GM04504 (cell line): ENCODE data around the gene NPIPA2.
"Not testable (repeated sequence)": the region's sequence is repeated elsewhere in the genome, so short reads cannot be mapped to it uniquely, and the experiment has no call there.

Source experiments
- DNase-seq: peaks from one replicate; pipeline ENCODE4 v3.0.0-alpha.2; 2012; ENCODE audit warnings: low read depth

The NPIPA2 gene

DNA sequence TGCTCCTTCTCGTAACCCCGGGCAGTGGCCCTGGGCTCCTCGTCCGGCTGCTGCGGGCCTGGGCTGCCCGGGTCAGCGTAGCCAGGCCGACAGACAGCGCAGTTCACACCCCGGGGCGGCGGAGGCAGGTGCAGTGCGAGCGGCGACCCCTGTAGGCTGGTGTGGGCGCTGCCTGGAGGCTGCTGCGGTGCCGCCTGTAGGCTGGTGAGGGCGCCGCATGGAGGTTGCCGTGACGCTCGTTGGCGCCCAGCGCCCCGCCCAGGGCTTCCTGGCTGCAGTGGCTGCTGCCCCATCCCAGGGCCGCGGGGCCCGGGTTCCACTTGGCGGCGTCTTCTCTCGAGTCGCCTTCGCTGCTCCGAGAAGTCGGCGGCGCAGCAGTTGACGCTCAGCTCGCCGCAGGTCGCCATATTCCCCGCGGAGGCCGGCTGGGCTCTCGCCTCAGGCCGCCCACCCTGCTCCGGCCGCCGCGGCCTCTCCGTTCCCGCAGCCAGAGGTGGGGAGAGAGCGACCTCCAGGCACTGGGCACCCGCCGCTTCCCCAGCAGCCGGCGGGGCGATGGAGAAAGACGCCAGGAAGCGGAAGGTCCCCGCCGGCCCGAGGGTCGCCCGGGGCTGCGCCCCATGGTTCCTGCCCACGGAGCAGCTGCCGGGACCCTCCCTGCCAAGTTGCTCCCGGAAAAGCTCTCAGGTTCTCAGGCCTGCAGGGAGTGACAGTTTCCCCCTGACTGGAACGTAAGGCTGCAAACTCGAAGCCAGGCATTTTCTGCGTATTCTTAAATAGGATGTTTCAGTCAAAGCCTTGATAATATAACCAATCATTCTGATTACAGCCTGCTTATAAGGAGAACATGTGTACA is at the start of gene NPIPA2:
TSS of gene NPIPA2 (plus strand) at position 261 of the 856 bp plus-strand sequence. CDS start 5,533 bp downstream, outside the sequence.
- DNase-seq, result not testable (repeated sequence)

DNA sequence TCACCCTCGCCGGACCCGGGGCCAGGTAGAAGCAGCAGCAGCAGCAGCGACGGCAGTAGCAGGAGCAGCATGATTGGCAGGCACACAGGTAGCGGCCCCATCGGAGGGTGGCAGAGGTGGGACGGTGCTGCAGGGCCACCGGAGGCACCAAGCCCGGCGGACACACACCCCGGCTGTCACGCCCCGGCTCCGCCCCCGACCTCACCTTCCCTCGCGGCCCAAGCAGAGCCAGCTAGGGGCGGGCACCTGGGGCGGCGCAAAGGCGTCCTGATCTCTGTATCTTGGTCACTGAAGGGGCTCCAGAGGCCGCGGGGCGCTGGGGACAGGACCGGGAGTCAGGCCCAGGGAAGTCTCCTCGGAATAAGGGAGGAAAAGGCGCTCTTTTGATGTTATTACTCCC is 48.2 kb upstream of the NPIPA2 start, which contains the start of gene PLA2G10:
TSS of gene PLA2G10 (minus strand) at position 180 of the 400 bp plus-strand sequence. CDS start at position 101, 79 bp downstream.
- DNase-seq, result not testable (repeated sequence)

DNA sequence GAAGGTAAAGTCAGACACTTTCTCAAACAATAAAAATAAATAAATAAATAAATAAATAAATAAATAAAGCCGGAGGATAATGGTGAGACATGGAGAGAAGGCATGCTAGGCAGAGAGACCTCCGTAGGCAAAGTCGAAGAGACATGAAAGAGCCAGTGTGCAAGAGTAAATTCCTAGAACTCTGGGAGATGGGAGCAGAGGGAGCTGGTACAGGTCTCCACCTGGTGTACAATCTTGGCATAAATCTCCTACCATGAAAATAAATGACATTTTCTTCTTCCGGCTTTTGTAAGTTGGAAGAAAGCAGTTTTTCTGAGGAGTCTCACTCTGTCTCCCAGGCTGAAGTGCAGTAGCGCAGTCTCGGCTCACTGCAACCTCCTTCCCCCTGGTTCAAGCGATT is 40.5 kb upstream of the NPIPA2 start:
- DNase-seq, result not testable (repeated sequence)

DNA sequence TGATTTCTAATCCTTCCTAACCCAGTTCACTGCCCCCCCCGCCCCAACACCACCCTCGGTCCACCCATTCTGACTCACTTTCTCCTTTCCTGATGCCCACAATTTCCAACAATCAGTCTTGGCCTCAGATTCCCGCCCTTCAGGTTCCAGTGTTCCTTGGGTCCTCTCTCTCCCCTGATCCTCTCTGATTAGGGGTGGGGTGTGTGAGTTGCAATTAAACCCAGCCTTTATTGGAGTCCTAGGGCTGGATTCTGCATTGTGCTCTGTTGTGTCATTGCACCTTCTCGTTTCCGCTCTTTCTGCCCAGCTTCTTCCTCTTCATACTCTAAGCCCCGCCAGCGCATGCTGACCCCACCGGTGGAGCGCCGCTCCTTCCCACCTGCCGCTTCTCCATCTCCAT is 39.7 kb upstream of the NPIPA2 start:
- DNase-seq, result not testable (repeated sequence)

DNA sequence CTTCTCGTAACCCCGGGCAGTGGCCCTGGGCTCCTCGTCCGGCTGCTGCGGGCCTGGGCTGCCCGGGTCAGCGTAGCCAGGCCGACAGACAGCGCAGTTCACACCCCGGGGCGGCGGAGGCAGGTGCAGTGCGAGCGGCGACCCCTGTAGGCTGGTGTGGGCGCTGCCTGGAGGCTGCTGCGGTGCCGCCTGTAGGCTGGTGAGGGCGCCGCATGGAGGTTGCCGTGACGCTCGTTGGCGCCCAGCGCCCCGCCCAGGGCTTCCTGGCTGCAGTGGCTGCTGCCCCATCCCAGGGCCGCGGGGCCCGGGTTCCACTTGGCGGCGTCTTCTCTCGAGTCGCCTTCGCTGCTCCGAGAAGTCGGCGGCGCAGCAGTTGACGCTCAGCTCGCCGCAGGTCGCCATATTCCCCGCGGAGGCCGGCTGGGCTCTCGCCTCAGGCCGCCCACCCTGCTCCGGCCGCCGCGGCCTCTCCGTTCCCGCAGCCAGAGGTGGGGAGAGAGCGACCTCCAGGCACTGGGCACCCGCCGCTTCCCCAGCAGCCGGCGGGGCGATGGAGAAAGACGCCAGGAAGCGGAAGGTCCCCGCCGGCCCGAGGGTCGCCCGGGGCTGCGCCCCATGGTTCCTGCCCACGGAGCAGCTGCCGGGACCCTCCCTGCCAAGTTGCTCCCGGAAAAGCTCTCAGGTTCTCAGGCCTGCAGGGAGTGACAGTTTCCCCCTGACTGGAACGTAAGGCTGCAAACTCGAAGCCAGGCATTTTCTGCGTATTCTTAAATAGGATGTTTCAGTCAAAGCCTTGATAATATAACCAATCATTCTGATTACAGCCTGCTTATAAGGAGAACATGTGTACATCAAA is 38.9 kb upstream of the NPIPA2 start, which contains the start of gene NPIPA3:
TSS of gene NPIPA3 (plus strand) at position 256 of the 856 bp plus-strand sequence. CDS start 5,533 bp downstream, outside the sequence.
- DNase-seq, result not testable (repeated sequence)

DNA sequence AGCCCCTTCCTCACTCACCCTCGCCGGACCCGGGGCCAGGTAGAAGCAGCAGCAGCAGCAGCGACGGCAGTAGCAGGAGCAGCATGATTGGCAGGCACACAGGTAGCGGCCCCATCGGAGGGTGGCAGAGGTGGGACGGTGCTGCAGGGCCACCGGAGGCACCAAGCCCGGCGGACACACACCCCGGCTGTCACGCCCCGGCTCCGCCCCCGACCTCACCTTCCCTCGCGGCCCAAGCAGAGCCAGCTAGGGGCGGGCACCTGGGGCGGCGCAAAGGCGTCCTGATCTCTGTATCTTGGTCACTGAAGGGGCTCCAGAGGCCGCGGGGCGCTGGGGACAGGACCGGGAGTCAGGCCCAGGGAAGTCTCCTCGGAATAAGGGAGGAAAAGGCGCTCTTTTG is 9.1 kb upstream of the NPIPA2 start:
- DNase-seq, result not testable (repeated sequence)

DNA sequence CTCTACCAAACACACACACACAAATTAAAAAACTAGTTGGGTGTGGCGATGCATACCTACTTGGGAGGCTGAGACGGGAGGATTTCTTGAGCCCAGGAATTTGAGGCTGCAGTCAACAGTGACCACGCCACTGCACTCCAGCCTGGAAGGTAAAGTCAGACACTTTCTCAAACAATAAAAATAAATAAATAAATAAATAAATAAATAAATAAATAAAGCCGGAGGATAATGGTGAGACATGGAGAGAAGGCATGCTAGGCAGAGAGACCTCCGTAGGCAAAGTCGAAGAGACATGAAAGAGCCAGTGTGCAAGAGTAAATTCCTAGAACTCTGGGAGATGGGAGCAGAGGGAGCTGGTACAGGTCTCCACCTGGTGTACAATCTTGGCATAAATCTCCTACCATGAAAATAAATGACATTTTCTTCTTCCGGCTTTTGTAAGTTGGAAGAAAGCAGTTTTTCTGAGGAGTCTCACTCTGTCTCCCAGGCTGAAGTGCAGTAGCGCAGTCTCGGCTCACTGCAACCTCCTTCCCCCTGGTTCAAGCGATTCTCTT is 1.4 kb upstream of the NPIPA2 start:
- DNase-seq, result not testable (repeated sequence)

DNA sequence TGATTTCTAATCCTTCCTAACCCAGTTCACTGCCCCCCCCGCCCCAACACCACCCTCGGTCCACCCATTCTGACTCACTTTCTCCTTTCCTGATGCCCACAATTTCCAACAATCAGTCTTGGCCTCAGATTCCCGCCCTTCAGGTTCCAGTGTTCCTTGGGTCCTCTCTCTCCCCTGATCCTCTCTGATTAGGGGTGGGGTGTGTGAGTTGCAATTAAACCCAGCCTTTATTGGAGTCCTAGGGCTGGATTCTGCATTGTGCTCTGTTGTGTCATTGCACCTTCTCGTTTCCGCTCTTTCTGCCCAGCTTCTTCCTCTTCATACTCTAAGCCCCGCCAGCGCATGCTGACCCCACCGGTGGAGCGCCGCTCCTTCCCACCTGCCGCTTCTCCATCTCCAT is 539 bp upstream of the NPIPA2 start:
- DNase-seq, result not testable (repeated sequence)

DNA sequence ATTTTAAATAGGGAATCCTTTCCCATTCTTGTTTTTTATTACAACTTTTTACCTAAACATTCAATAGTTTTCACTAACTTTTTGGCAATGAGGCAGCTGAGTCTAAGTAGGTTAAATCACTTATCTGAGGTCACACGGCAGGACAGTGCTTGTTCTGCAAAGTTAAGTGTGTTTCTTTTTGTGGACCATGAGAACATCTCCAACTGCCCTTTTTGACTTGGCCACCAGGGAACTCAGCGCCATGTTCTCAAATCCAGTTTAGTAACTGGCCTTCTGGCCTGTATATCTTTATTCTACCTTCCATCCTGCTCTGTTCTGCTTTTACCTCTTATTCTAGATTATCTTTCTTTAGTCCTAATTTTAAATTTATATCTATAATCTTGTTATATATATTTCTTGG is 31.3 kb downstream of the NPIPA2 start:
- not testable (repeated sequence) for DNase-seq

DNA sequence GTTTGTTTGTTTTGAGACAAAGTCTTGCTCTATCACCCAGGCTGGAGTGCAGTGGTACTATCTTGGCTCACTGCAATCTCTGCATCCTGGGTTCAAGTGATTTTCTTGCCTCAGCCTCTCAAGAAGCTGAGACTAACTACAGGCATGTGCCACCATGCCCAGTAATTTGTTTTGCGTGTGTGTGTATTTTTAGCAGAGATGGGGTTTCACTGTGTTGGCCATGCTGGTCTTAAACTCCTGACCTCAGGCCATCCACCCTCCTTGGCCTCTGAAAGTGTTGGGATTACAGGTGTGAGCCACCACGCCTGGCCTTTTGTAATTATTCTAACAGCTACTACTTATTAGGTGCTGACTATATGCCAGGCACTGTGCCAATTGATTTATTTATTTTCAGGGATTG is 33.3 kb downstream of the NPIPA2 start:
- DNase-seq, result not testable (repeated sequence)

DNA sequence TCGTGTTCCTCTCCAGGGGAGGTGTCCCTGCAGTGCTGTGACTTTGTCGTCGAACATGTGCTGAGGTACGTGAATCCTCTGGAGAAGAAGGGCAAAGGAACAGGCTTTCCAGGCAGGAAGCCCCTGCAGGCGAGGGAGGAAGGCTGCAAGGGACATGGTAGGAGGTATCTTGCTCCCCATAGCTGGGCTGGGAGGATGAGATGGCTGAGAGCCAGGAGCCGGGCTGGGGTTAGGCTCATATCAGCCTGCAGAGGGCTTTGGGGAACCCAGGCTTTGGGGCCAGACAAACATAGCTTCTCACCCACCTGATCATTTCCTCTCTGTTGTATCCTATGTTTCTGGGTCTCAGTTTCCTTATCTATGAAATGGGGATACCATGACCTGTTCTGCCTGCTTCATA is 34.4 kb downstream of the NPIPA2 start:
- not testable (repeated sequence) for DNase-seq

DNA sequence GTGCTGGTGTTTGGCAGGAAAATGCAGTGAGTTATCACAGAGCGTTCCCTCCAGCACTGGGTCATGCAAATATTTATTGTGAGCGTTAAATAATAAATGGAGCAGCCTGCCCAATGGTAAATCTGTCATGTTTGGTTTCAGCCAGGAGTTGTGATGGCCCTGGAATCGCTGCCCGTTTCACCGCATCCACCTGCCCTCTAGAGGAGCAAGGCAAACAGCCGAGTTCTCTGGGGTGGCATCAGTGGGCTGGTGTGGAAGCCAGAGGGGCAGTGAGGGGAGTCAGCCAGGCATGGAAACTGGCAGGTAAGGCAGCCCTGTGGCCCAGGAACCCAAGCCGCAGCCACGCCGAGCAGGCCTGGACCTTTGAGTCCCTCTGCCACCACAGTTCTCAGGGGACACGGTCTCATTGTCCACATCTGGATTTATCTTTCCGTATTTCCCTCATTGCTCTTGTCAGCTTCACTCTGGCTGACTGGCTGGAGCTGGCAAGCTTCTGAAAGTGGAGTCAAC is 37.1 kb downstream of the NPIPA2 start:
- DNase-seq, result not testable (repeated sequence)

DNA sequence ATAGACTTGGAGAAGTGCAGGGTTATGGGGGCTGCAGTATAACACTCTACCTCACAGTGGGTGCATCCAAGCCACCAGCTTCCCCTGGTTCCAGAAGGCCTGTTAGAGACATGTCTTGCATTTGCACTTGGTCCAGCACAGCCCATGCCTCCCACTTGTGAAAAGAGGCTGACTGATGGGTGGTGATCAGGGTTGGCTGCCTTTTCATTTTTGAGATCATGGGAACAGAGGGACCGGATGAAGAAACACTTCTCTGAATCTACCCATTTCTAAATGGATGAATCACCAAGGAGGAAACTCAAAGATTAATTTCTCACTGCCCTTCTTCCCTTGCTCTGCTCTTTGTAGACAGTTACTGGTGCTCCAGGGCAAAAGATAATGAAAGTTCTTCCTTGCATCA is 43.8 kb downstream of the NPIPA2 start:
- DNase-seq, result not testable (repeated sequence)

DNA sequence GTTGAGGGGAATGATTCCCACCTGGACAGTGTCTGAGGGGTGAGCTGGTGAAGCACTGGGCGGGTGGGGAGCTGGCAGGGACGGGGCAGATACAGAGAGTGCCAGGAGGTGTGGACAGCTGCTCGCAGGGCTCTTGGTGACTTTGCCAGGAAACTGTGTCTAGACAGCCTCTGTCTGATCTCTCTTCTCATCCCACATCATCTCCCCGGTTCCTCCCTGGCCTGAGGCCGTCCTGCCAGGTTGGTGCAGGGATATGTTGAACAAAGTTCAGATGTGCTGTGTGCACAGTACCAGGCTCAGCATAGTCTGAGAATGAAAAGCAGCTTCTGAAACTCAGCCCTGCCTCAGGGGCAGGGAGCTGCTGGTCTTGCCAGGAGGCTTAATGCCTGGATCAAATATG is 47.2 kb downstream of the NPIPA2 start:
- DNase-seq, result not testable (repeated sequence)

DNA sequence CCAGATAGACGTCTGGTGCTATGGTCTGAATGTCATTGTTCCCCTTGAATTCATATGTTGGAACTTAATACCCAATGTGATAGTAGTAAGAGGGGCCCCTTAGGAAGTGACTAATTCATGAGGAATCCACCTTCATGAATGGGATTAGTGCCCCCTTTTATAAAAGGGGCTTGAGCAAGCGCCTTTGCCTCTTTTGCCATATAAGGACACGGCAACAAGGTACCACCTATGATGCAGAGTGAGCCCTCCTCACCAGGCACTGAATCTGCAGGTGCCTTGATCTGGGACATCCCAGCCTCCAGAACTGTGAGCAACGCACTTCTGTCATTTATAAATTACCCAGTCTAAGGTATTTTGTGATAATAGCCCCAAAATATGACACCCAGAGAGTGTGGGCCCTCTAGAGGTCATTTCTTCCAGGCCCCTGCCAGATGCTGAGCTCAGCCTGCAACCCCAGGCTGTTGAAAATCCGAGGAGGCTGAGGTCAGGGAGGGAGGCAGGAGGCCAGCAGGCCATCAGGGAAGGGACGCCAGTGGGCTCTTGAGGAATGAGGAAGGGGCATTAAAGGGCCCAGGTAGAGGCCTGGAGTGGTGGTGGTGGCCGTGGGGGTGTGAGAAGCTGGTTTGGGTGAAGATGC is 48.1 kb downstream of the NPIPA2 start:
- not testable (repeated sequence) for DNase-seq

DNA sequence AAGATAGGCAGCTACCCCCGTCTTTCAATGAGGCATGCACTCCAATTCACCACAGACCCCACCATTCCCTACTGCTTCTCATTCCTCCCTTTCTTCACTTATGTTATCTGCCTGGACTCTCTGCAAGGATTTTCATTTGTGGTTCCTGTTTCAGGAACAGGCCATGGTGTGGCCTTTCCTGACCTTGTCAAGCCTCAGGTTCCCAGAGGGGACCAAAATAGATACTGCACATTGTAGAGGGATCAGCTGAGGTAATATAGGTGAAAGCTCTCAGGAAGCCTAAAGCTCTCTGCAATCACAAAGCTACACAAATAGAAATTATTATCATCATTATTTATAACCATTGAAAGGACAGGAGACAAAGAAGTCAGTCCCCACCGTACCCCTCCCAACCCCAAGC is 50.6 kb downstream of the NPIPA2 start:
- not testable (repeated sequence) for DNase-seq

DNA sequence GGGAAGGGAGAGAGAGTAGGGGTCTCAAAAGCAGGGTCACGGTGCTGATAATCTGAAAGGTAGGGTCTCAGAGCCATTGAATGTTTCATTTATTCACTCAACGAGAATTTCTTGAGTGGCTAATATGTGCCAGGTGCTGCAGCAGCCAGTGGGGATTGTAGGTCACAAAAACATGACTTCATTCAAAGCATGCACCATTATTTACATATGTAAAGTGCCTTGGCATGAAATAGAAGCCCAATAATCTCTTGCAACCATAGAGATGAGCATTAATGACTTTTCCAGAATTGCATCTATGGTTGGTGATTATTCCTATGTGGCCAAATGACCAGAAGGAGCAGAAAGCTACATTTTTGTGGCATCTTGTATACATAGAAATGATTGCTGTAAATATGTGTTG is 55.2 kb downstream of the NPIPA2 start:
- not testable (repeated sequence) for DNase-seq

DNA sequence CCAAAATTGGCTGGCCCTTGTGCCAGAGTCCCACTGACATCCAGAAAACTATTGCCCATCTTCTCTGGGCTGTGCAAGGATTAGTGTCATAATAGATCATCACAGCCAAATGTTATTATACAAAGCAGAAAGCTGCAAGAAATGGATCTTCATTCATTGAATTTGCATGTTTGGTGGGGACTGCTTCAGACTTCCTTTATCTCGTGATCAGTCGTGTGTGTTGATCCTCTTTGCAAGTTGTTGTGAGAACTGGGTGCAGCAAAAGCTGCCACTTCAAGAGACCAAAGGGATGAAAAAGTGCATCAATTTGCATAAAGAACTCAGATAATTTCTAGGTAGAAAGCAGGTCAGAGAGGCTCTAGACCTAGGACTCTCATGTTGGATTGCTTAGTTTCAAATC is 61.2 kb downstream of the NPIPA2 start:
- DNase-seq, result not testable (repeated sequence)

DNA sequence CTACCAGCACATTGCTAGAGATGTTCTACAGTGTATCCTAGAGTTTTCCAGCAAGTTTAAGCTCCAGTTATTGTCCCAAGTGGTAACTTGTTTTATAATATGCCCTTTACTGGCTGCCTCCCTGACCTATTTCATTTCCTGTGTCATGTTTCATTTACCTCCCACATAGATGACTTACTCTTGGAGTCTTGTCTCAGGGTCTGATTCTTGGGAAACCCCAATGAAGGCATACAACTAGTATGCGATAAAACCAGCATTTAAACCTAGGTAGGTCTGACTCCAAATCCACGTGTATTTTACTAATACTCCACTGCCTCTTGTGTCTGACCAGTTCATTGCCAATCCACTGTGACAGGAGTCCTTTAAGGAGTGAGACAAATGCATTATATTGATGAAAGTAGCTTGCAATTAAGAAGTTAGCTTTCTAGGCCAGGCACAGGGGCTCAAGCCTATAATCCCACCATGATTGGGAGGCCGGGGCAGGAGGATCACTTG is 64.9 kb downstream of the NPIPA2 start:
- not testable (repeated sequence) for DNase-seq

DNA sequence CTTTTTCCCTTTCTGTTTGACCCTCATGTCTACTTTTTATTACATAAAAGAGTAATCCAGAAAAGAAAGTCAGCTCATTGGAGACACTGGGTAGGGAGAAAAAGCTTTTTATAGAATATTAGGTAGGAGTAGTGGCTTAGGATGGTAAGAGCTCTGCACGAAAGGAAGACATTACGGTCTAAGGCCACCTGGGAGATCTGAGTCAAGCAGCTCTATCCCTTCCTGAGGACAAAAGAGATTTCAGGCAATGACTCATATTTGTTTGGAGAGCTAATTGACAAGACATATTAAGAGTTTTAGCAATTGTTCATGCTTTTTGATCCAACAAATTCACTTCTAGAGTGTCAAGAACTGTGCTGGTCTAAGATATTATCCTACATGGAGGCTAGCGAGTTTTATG is 71.6 kb downstream of the NPIPA2 start:
- not testable (repeated sequence) for DNase-seq
